GM19193 (cell line): ENCODE results near the gene GBP4.

Source experiments
- POLR2A ChIP-seq: IDR thresholded peaks from 4 replicates; pipeline ENCODE4 v1.6.1; 2011; ENCODE audit not compliant: insufficient read depth, insufficient read length; ENCODE audit errors: extremely low read depth

GBP4 gene

GRCh38 chr1:89133747-89134146 lies 65.0 kb downstream of the GBP4 start:
- TF ChIP-seq POLR2A: no peak
